SU-DHL-6 (cell line): Measurements from ENCODE around the gene RANBP17.

Experiments
- H2AFZ ChIP-seq: fragments of 200-600 bp; sonication (generic); 2 replicates; pipeline ENCODE4 v1.6.1; 2014; ENCODE audit warnings: low read depth, mild to moderate bottlenecking, moderate library complexity, mixed read lengths, antibody characterized with exemption, low read length; ENCODE audit not compliant: severe bottlenecking
- H3F3A ChIP-seq: fragments of 200-600 bp; shearing (Covaris generic); 2 replicates; pipeline ENCODE4 v1.6.0; 2016; ENCODE audit warnings: antibody characterized with exemption, mild to moderate bottlenecking; ENCODE audit not compliant: insufficient read depth
- H3K27ac ChIP-seq: fragments of 200-600 bp; sonication (generic); 2 replicates; pipeline ENCODE4 v1.5.1; 2016; ENCODE audit warnings: low read depth, mild to moderate bottlenecking, low read length, moderate library complexity, mixed read lengths
- H3K27me3 ChIP-seq: fragments of 200-600 bp; sonication (generic), shearing (Covaris generic); 2 replicates; pipeline ENCODE4 v1.6.0; 2014; ENCODE audit warnings: mild to moderate bottlenecking, low read length
- H3K36me3 ChIP-seq: fragments of 200-600 bp; sonication (generic); 2 replicates; pipeline ENCODE4 v1.6.1; 2014; ENCODE audit warnings: mild to moderate bottlenecking, low read length, mixed read lengths
- H3K4me2 ChIP-seq: fragments of 300-600, 200-600 bp; shearing (Covaris generic), sonication (generic); 2 replicates; pipeline ENCODE4 v1.6.0; 2014; ENCODE audit warnings: low read length, low read depth, mild to moderate bottlenecking; ENCODE audit not compliant: poor library complexity, severe bottlenecking
- H3K4me3 ChIP-seq: fragments of 200-600 bp; sonication (generic); 2 replicates; pipeline ENCODE4 v1.5.1; 2014; ENCODE audit warnings: antibody characterized with exemption, low read length, mild to moderate bottlenecking, mixed read lengths; ENCODE audit not compliant: insufficient read depth, poor library complexity, severe bottlenecking
- H3K79me2 ChIP-seq: fragments of 200-600 bp; sonication (generic); 2 replicates; pipeline ENCODE4 v1.6.1; 2014; ENCODE audit warnings: mild to moderate bottlenecking, low read length, moderate library complexity; ENCODE audit not compliant: insufficient read depth
- H3K9ac ChIP-seq: fragments of 200-600 bp; sonication (generic); 2 replicates; pipeline ENCODE4 v1.7.0; 2014; ENCODE audit warnings: mild to moderate bottlenecking, low read length
- H3K9me2 ChIP-seq: fragments of 200-600 bp; sonication (generic); replicated peaks from 2 replicates; pipeline ENCODE4 v1.6.1; 2014; ENCODE audit warnings: low read length; ENCODE audit not compliant: insufficient read depth
- H3K9me3 ChIP-seq: fragments of 200-600 bp; sonication (generic); 2 replicates; pipeline ENCODE4 v1.6.1; 2014; ENCODE audit warnings: low read length, mixed read lengths; ENCODE audit not compliant: insufficient read depth
- H4K20me1 ChIP-seq: fragments of 200-600 bp; sonication (generic); 2 replicates; pipeline ENCODE4 v1.6.1; 2014; ENCODE audit warnings: low read depth, mild to moderate bottlenecking, antibody characterized with exemption, low read length, moderate library complexity, mixed read lengths
- EZH2phosphoT487 ChIP-seq: fragments of 200-600 bp; sonication (generic), shearing (Covaris generic); conservative IDR thresholded peaks from 2 replicates; pipeline ENCODE4 v1.6.1; 2018; ENCODE audit warnings: mild to moderate bottlenecking, antibody characterized with exemption, low read length, moderate library complexity, mixed read lengths
- TF ChIP-seq, protein P1 (sequence below): fragments of 200-600 bp; sonication (generic); IDR thresholded peaks from one replicate; pipeline ENCODE4 v1.5.1; 2017; ENCODE audit warnings: antibody characterized with exemption, mild to moderate bottlenecking, low read length, moderate library complexity; ENCODE audit not compliant: insufficient read depth, poor library complexity, severe bottlenecking

RANBP17 gene

GRCh38 chr5:171242521-171242920 lies 380.7 kb downstream of the RANBP17 start:
- no peaks in the 10 kb centered on the region for H3K9me2 ChIP-seq
- H4K20me1 ChIP-seq = no peaks in the 10 kb centered on the region
- no peaks in the 10 kb centered on the region; the same call in 1 of the 2 replicates for H3K27me3 ChIP-seq
- no peak overlapping the region for H3K9ac ChIP-seq
- no peaks in the 10 kb centered on the region for H3K36me3 ChIP-seq
- no peaks in the 10 kb centered on the region for H3K79me2 ChIP-seq
- H2AFZ ChIP-seq = no peak overlapping the region
- H3F3A ChIP-seq = no peaks in the 10 kb centered on the region
- no peaks in the 10 kb centered on the region for H3K9me3 ChIP-seq
- no peak overlapping the region for H3K27ac ChIP-seq
- no peak for TF ChIP-seq EZH2phosphoT487
- TF ChIP-seq, protein P1, sequence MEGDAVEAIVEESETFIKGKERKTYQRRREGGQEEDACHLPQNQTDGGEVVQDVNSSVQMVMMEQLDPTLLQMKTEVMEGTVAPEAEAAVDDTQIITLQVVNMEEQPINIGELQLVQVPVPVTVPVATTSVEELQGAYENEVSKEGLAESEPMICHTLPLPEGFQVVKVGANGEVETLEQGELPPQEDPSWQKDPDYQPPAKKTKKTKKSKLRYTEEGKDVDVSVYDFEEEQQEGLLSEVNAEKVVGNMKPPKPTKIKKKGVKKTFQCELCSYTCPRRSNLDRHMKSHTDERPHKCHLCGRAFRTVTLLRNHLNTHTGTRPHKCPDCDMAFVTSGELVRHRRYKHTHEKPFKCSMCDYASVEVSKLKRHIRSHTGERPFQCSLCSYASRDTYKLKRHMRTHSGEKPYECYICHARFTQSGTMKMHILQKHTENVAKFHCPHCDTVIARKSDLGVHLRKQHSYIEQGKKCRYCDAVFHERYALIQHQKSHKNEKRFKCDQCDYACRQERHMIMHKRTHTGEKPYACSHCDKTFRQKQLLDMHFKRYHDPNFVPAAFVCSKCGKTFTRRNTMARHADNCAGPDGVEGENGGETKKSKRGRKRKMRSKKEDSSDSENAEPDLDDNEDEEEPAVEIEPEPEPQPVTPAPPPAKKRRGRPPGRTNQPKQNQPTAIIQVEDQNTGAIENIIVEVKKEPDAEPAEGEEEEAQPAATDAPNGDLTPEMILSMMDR = no peak
- H3K4me3 ChIP-seq = no peak overlapping the region
- H3K4me2 ChIP-seq = no peak overlapping the region

- Histone ChIP-seq H3K36me3 (no peaks in the 10 kb centered on the region), H3K27me3 (no peaks in the 10 kb centered on the region), H3F3A (no peaks in the 10 kb centered on the region), H3K9me3 (no peaks in the 10 kb centered on the region), H3K79me2 (no peaks in the 10 kb centered on the region), H3K9ac (no peak overlapping the region), H3K4me3 (no peak overlapping the region), H2AFZ (no peak overlapping the region), H4K20me1 (no peaks in the 10 kb centered on the region), H3K27ac (no peak overlapping the region), H3K4me2 (no peak overlapping the region), H3K9me2 (no peaks in the 10 kb centered on the region)
- no peak for TF ChIP-seq EZH2phosphoT487
- TF ChIP-seq, protein P1 = no peak
These were observed 384.4 kb downstream of the RANBP17 start for GRCh38 chr5:171246231-171246630.

DNA sequence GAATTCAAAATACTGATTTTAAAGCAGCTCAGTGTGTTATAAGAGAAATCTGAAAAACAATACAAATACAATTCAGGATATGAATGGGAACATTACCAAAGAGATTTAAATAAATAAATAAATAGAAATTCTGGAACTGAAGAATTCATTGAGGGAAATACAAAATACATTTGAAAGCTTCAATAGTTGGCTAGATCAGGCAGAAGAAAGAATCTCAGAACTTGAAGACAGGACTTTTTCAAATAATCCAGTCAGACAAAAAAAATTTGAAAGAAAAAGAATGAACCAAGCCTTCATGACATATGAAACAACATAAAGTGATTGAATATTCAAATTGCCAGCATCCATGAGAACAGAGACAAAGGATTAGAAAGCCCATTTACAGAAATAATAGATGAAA lies 387.6 kb downstream of the RANBP17 start:
- Histone ChIP-seq H3K4me2 (no peak overlapping the region), H3K79me2 (no peaks in the 10 kb centered on the region), H3K9me2 (no peaks in the 10 kb centered on the region), H3K4me3 (no peak overlapping the region), H4K20me1 (no peaks in the 10 kb centered on the region), H3K36me3 (no peaks in the 10 kb centered on the region), H3K27ac (no peak overlapping the region), H2AFZ (no peak overlapping the region), H3K9me3 (no peaks in the 10 kb centered on the region), H3F3A (no peaks in the 10 kb centered on the region), H3K27me3 (no peaks in the 10 kb centered on the region), H3K9ac (no peak overlapping the region)
- TF ChIP-seq, protein P1 = no peak

- no peaks in the 10 kb centered on the region for H3K36me3 ChIP-seq
- H3K9me3 ChIP-seq = no peaks in the 10 kb centered on the region
- H3K27ac ChIP-seq = no peak overlapping the region
- no peaks in the 10 kb centered on the region for H3K9me2 ChIP-seq
- H3K79me2 ChIP-seq = no peaks in the 10 kb centered on the region
- no peak overlapping the region for H2AFZ ChIP-seq
- H3F3A ChIP-seq = no peaks in the 10 kb centered on the region
- no peak overlapping the region for H3K4me3 ChIP-seq
- no peaks in the 10 kb centered on the region for H4K20me1 ChIP-seq
- no peak overlapping the region for H3K4me2 ChIP-seq
- no peaks in the 10 kb centered on the region for H3K27me3 ChIP-seq
- H3K9ac ChIP-seq = no peak overlapping the region
- TF ChIP-seq, protein P1 = no peak
- no peak for TF ChIP-seq EZH2phosphoT487
These were observed 388.9 kb downstream of the RANBP17 start for GRCh38 chr5:171250738-171251137.
